GM11168 (cell line): ENCODE results near the gene PCBP3.

ENCODE experiments used
- in situ Hi-C: fragments of 300-500 bp; cut with MboI; formaldehyde crosslinking; loops from one replicate; pipeline ENCODE4 v1.12.0; 2022; ENCODE audit warnings: low sequenced_read_pairs; ENCODE audit not compliant: unreplicated experiment

PCBP3 gene

GRCh38 chr21:45741691-45742090 is 98.2 kb downstream of the PCBP3 start:
- in situ Hi-C loops, result no loop called here

- in situ Hi-C loops, result no loop called here
Observed at GRCh38 chr21:45742247-45742646, 98.7 kb downstream of the PCBP3 start.

GRCh38 chr21:45745256-45745655 is 101.7 kb downstream of the PCBP3 start:
- in situ Hi-C loops, result no loop called here

DNA sequence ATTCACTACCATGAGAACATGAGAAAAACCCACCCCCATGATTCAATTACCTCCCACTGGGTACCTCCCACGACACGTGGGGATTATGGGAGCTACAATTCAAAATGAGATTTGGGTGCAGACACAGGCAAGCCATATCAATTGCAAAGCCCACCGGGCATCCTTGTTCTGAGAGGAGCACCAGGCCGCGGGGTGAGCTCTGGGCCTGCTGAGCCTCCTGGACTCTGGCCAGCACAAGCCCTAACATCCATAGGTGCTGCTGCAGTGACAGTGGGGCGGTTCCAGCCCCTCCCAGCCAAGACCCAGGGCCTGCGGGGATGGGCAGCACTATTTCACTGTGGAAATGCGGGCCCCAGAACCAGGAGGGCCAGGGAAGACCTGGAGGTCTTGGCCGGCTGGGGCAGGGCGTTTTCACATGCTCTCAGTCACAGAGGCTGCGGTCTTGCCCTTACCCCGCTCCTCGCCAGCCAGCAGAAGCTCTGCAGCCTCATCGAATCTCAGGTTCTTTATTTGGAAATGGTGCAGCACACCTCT is 103.8 kb downstream of the PCBP3 start:
- in situ Hi-C loops, result no loop called here

DNA sequence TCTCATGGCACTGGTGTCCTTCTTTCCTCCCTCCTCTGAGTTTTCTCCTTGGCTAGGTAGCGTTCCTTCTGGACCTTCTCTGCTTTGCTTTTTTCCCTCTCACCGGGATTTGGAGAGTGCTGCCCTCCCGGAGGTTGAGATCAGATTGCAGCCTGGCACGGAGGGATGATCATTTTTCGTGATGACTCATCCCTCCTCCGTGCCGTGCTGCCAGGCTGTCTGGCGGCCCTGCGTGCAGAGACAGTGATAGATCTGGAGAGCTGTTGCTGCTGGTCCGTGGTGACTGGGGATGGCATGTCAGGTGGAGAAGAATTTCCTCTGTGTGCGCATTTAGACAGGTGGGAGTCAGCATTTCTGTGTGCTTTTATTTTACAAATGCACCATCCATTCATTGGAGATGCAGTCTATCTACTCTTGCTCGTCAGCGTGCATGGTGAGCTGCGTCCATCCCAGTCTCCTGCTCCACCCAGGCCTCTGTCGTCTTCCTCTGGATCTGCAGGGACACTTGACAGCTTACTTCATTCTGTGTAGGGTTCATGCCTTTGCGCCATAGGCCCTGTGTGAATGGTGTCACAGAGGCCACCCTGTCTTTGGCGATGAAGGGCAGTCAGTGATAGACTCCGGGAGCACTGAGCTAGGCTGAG is 104.4 kb downstream of the PCBP3 start:
- in situ Hi-C loops, result no loop called here

- in situ Hi-C loops, result no loop called here
Observed at GRCh38 chr21:45748593-45748992, 105.1 kb downstream of the PCBP3 start.

DNA sequence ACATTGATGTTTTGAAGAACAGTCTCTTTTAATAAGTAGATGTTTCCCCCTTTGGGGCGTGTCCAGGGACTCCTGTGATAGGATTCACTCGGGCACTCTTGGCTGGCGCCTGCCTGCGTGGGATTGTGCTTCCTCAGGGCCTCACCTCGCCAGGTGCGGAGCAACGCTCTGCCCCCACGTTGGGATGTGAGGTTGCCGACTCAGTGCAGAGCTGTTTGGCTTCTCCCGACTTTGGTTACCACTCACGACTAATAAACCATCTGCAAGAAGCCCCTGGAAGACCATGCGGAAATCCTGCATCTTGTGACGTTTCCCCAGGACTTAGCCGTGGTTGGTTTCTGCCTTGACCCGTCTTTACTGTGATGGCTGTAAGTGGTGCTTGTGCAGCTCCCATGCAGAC is 106.4 kb downstream of the PCBP3 start:
- in situ Hi-C loops, result no loop called here

DNA sequence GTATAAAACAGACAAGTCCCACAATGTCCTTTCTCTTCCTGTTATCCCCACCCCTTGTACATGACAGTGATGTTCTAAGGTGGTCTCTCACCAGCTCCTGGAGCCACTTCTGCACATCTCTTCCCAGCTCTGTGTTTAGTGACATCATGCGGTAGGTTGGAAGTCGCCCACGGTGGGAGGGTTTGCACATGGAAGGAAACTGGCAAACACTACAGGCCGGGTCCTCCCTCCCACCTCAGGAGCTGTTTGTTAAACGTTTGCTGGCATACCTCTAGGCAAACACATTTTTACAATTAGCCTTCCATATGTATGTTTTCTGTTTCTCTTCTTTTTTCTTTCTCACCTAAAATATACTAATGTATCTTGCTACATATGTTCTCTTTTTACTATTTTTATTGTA is 107.4 kb downstream of the PCBP3 start:
- in situ Hi-C loops, result no loop called here

GRCh38 chr21:45753445-45753844 is 109.9 kb downstream of the PCBP3 start:
- in situ Hi-C loops, result no loop called here

DNA sequence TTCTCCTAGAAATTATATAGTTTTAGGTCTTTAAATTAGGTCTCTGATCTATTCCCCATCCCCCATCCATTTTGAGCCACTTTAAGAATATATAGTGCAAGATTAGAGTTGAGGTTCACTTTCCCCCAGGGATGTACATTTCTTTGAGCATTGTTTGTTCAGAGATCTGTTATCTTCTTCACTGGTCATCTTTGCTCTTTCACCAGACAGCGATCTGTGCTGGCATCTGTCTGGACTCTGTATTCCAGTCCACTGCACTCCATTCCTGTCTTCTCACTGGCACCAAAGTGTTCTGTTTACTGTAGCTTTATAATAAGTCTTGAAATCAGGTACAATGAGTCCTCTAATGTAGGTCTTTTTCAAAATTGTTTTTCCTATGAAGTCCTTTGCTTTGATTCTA is 112.5 kb downstream of the PCBP3 start:
- in situ Hi-C loops, result no loop called here

DNA sequence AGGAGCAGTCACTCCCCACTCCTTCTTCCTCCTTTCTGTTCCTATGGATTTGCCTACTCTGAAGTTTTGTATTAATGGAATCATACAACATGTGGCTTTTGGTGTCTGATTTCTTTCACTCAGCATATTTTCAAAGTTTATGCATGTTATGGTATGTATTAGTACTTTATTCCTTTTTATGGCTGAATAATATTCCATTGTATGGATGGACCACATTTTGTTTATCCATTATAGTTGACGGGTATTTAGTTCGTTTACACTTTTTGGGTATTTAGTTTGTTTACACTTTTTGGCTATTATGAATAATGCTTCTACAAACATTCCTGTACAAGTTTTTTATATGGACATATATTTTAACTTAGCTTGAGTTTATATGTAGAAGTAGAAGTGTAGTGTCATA is 113.1 kb downstream of the PCBP3 start:
- in situ Hi-C loops, result no loop called here

GRCh38 chr21:45761704-45762103 is 118.2 kb downstream of the PCBP3 start:
- in situ Hi-C loops, result no loop called here

GRCh38 chr21:45763074-45763473 is 119.5 kb downstream of the PCBP3 start:
- in situ Hi-C loops, result no loop called here

DNA sequence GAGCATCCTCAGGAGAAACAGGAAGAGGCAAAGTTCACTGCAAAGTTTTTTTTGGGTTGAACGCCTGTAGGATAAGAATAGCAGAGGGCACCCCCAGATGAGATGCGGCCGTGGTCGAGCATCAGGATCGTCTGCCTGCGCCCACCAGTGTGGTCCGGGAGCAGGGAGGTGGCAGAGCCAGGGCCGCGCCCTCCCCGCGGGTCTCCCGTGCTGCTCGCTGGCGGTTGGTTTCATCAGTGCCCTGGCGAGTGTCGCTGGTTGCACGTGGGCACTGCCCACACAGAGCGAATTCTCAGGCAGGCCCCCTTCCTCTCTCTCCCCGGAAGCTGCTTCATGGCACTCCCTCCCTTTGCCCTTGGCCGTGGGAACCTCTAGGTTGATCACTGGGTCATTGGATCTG is 120.0 kb downstream of the PCBP3 start:
- in situ Hi-C loops, result no loop called here

DNA sequence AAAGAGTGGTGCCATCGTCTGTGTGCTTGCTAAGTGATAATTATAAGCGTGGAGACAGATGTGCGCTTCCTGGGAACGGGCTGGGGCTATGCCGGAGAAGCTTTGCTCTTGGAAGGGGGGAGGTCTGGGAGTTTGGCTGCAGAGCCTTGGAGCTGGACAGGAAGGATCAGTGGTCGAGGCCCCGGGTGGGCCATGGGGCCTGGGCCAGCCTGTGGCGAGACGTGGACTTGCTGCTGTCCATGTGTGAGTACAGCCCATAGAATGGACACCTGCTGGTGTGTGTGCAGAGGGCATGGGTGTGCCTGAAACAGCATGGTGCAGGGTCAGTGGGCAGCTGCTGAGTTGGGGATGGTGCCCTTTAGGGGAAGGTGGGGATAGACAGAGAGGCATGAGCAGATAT is 121.3 kb downstream of the PCBP3 start:
- in situ Hi-C loops, result no loop called here

- in situ Hi-C loops, result no loop called here
Observed at GRCh38 chr21:45765375-45765774, 121.8 kb downstream of the PCBP3 start.

GRCh38 chr21:45766055-45766454 is 122.5 kb downstream of the PCBP3 start:
- in situ Hi-C loops, result no loop called here

- in situ Hi-C loops, result no loop called here
Observed at GRCh38 chr21:45766501-45766900, 123.0 kb downstream of the PCBP3 start.

DNA sequence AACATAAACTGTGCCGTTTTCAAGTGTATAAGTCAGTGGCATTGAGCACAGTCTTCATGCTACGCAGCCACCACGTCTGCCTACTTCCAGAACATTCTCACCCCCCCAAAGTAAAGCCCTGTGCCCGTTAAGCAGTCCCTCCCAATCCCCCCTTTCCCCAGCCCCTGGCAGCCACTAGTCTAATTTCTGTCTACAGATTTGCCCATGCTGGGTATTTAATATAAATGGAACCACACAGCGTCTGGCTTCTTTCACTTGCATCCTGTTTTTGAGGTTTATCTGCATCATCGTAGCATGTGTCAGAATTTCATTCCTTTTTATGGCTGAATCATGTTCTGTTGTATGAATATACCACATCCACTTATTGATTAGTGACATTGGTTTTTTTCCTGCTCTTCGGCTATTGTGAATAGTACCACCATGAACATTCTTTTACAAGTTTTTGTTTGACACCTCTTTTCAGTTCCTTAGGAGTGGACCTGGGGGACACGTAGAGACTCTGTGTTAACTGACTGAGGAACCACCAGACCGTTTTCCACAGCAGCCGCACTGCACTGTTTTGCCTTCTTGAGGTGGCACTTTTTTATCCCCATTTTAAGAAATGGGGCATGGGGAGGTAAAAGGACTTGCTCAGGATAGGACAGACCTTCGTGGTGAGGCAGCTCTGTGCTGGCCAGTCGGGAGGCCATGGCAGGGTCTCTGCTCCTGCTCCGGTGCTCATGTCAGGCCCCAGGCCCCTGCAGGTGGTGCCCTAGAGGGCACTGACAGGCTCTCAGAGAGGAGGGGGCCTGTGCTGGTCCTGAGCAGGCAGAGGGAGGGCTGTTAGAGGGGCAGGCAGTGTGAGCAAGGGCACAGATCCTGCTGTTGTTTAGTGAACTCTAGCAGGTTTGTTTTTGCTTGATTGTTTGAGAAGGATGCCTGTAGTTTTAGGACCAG is 123.8 kb downstream of the PCBP3 start:
- in situ Hi-C loops, result no loop called here

DNA sequence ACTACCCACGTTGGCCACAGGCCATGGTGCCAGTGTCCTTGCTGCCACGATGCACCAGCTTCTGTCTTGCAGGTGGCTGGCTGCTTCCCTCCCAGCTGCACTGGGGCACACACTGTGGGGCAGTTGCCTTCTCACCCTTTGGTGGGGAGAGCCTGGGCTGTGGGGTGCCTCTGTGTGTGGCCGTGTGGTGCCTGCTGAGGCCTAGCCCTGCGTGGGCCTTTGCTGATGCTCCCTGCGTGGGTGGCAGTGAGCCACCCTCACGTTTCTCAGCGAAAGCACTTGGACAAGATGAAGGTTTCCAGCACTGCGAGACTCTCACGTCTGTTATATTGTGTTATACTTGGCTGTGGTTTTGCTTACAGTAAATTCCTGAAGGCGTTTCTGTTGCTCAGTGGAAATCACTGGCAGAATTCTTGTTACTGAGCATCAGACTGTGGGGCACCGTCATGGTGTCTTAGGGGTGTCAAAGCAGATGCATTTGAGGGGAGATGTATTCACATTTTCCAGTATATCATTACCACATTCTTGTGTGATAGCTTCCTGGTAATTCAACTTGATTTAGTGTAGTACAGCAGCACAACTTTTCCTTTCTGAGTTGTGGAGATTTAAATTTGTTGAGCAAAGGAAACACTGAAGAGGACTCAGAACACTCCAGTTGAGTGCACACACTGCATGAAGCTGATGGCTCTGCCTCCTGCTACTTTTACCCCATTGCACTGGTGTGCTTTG is 124.7 kb downstream of the PCBP3 start:
- in situ Hi-C loops, result no loop called here

DNA sequence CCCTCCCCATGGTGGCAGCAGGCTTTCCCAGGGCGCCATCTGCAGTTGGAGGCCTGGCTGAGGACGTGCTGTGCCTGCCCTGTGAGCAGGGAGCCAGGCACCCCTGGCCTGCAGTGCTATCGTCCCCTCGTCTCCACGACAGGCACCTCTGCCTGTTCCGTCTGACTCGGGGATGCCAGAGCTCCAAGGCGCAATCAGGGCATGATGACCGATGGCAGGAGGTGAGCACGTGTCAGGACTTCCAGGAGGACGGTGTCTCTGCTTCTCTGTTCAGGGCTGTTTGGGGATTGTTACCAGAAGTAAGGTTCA is 125.2 kb downstream of the PCBP3 start:
- in situ Hi-C loops, result no loop called here
